GM12891 (cell line): ENCODE measurements around the gene CCR2.

ENCODE experiments used
- DNase-seq: peaks from one replicate; pipeline ENCODE4 v3.0.0; 2011; ENCODE audit warnings: low spot score; ENCODE audit not compliant: insufficient read length
- FAIRE-seq: peaks from 2 replicates; lab custom pipeline; 2011; peaks lifted over from hg19 to GRCh38; lab: Jason Lieb, UNC
- PAX5 ChIP-seq: IDR thresholded peaks from 2 replicates; pipeline ENCODE4 v1.6.1; 2011; ENCODE audit warnings: low read length, moderate library complexity, mild to moderate bottlenecking; ENCODE audit not compliant: insufficient read depth, severe bottlenecking
- POLR2A ChIP-seq: IDR thresholded peaks from 2 replicates; pipeline ENCODE4 v1.6.1; 2011; ENCODE audit warnings: low read depth, low read length, control low read depth
- POLR2AphosphoS5 ChIP-seq: IDR thresholded peaks from 2 replicates; pipeline ENCODE4 v1.6.1; 2011; ENCODE audit warnings: low read depth, low read length, control low read depth
- POU2F2 ChIP-seq: IDR thresholded peaks from 2 replicates; pipeline ENCODE4 v1.6.1; 2011; ENCODE audit warnings: low read depth, mild to moderate bottlenecking, control low read depth, low read length, moderate library complexity
- SPI1 ChIP-seq: IDR thresholded peaks from 2 replicates; pipeline ENCODE4 v1.6.1; 2011; ENCODE audit warnings: low read depth, low read length, control low read depth
- TAF1 ChIP-seq: IDR thresholded peaks from 2 replicates; pipeline ENCODE4 v1.6.1; 2011; ENCODE audit warnings: low read depth, low read length, control low read depth

CCR2 gene

GRCh38 chr3:46351646-46352045, 2.3 kb upstream of the CCR2 start:
- no peak for DNase-seq
- no peak for FAIRE-seq
- TF ChIP-seq POLR2A: no peak
- no peak for TF ChIP-seq PAX5
- no peak for TF ChIP-seq POLR2AphosphoS5
- no peak for TF ChIP-seq POU2F2
- TF ChIP-seq SPI1: no peak
- TF ChIP-seq TAF1: no peak

GRCh38 chr3:46353090-46353489, 821 bp upstream of the CCR2 start:
- no peak for TF ChIP-seq POLR2A
- no peak for TF ChIP-seq SPI1
- no peak for TF ChIP-seq POLR2AphosphoS5
- no peak for TF ChIP-seq PAX5
- TF ChIP-seq TAF1: no peak
- TF ChIP-seq POU2F2: no peak
- FAIRE-seq (no peak), DNase-seq (no peak)

DNA sequence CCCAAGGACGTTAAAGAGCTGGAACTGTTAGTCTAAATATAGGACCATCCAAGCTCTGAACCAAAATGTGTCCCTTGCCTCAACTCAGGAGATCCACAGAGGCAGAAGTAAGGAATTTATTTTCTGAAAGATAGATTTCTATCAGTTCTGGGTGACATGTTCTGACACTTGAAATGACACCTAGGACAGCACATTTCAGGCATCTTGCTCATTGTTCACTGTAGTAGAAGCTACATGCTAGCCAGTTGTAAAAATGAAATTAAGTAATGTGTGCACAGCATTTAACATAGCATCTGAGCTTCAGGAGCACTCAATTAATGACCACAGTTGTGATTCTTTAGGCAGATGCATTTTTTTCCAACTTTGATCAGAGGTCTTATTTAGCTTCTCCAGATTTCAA, 567 bp downstream of the CCR2 start:
- TF ChIP-seq TAF1: no peak
- no peak for TF ChIP-seq PAX5
- no peak for TF ChIP-seq POU2F2
- no peak for TF ChIP-seq POLR2AphosphoS5
- TF ChIP-seq POLR2A: no peak
- no peak for TF ChIP-seq SPI1
- FAIRE-seq: no peak
- no peak for DNase-seq

- DNase-seq: no peak
- TF ChIP-seq TAF1 (no peak), POU2F2 (no peak), PAX5 (no peak), POLR2AphosphoS5 (no peak)
- no peak for FAIRE-seq
These were observed 1.1 kb downstream of the CCR2 start for GRCh38 chr3:46354984-46355383.

GRCh38 chr3:46356276-46356675, 2.4 kb downstream of the CCR2 start:
- TF ChIP-seq POLR2A (no peak), SPI1 (no peak), PAX5 (no peak), TAF1 (no peak), POU2F2 (no peak), POLR2AphosphoS5 (no peak)
- DNase-seq (no peak), FAIRE-seq (no peak)

DNA sequence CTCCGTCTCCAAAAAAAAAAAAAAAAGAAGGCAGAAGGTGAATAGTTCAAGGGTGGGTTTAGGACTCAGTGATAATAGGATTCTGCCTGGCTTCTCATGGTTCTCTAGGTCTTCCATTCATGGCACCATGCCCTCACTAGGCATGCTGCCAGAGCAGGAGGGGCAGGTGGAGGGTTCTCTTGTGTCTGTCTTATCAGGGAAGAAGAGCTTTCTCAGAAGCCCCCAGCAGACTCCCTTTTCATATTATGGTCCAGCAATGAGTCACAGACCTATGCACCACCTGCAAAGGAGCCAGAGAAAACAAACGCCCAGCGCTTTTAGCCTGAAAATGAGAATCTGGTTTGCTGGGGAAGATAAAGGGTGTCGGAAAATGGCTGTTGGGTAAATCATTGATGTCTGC, 3.0 kb downstream of the CCR2 start:
- DNase-seq (no peak), FAIRE-seq (no peak)
- TF ChIP-seq POLR2A (no peak), TAF1 (no peak), POLR2AphosphoS5 (no peak), POU2F2 (no peak), SPI1 (no peak), PAX5 (no peak)

GRCh38 chr3:46358466-46358865, 4.6 kb downstream of the CCR2 start:
- DNase-seq: no peak
- no peak for TF ChIP-seq TAF1
- TF ChIP-seq PAX5: no peak
- no peak for TF ChIP-seq POU2F2
- TF ChIP-seq POLR2AphosphoS5: no peak
- no peak for TF ChIP-seq POLR2A
- no peak for TF ChIP-seq SPI1
- no peak for FAIRE-seq

DNA sequence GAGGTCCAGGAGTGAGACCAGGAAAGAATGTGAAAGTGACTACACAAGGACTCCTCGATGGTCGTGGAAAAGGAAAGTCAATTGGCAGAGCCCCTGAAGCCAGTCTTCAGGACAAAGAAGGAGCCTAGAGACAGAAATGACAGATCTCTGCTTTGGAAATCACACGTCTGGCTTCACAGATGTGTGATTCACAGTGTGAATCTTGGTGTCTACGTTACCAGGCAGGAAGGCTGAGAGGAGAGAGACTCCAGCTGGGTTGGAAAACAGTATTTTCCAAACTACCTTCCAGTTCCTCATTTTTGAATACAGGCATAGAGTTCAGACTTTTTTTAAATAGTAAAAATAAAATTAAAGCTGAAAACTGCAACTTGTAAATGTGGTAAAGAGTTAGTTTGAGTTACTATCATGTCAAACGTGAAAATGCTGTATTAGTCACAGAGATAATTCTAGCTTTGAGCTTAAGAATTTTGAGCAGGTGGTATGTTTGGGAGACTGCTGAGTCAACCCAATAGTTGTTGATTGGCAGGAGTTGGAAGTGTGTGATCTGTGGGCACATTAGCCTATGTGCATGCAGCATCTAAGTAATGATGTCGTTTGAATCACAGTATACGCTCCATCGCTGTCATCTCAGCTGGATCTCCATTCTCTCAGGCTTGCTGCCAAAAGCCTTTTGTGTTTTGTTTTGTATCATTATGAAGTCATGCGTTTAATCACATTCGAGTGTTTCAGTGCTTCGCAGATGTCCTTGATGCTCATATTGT, 6.0 kb downstream of the CCR2 start:
- peak; percentile 98 for FAIRE-seq

DNA sequence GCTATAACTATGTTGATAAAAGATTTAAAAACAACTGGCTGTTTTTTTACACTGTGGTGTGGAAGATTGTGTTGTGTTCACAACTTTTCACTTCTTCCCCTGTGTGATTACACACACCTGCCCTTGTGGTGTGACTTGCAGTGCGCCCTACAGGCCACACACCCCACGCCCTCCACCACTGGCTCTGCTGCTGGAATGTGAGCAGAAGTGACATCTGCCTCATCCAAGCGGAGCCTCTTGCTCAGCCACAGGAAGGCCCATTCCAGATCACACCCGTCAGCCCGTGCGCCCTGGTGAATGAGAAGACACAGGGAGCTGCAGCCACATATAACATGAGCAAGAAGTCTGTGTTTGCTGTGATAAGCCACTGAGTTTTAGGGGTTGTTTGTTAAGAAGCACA, 7.0 kb downstream of the CCR2 start:
- FAIRE-seq (no peak), DNase-seq (no peak)
- TF ChIP-seq PAX5 (no peak), POLR2A (no peak), POU2F2 (no peak), SPI1 (no peak), TAF1 (no peak), POLR2AphosphoS5 (no peak)

More for the DNA sequence above, 6.0 kb downstream of the CCR2 start:
- DNase-seq: no peak
- TF ChIP-seq TAF1 (no peak), PAX5 (no peak), POU2F2 (peak; percentile 78), POLR2A (no peak), POLR2AphosphoS5 (no peak), SPI1 (peak; percentile 80)
